Adipose tissue (tissue), 3 donors: ENCODE measurements around the gene RNF207. TPM values are rescaled to one million over a fixed set of nuclear protein-coding genes. Genes with fewer than 3 reads are reported as not detected.

Experiments used
- H3K27ac ChIP-seq: one replicate; pipeline ENCODE4 v1.5.1; 2013; ENCODE audit warnings: low read depth, low read length
- WGBS, 3 donors: extraction: QIAGEN DNeasy Blood & Tissue Kit; methylation state at CpG; one replicate each; pipeline ENCODE4 v1.1.7; 2013; 5-methylcytosine and 5-hydroxymethylcytosine counted together
- polyA plus RNA-seq, 3 donors: library from polyadenylated mRNA; stranded (reverse); fragments of 200-250 nt; gene quantifications; one replicate each; pipeline ENCODE4 v1.2.3, GENCODE V29; 2013
- donor health status: healthy with polysubstance abuse.
- donor health status: Bipolar disorder and iron deficiency.
- donor health status: healthy.

The RNF207 gene
- polyA plus RNA-seq, 3 donors = 7.5 to 13.7 (median 9.7) TPM

- WGBS, 3 donors = 80 to 87% (median 85%) methylated on average over 13 of the region's 13 CpGs
- H3K27ac ChIP-seq = no peak overlapping the region
These were observed 50.7 kb downstream of the RNF207 start for GRCh38 chr1:6256645-6257044.

DNA sequence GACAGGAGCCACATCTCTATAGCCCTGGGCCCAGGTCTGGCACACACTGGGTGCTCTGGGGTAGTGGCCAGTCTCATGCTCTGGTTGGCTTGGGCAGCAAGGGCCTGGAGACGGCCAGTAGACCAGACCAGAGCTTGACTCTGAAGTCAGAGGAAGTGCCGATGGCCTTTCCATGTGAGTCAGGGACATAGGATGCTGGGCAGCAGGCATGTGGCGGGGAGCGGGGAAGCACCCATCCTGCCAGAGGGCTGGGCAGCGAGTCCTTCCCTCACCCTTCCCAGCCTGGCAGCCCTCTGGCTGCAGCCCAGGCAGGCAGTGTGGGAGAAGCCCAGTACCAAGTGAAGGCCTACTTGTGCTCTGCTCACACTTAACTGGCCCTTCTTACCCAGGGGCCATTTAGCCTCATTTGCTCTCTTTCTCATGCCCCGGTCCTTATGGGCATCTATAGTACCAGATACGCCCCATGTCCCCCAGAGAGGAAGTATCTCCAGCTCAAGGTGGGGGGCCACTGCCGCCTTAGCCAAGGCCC is 51.7 kb downstream of the RNF207 start:
- no peak overlapping the region for H3K27ac ChIP-seq
- 77 to 93% (median 87%) methylated on average over 8 of the region's 8 CpGs for WGBS, 3 donors

- H3K27ac ChIP-seq = no peak overlapping the region
- 68 to 83% (median 79%) methylated on average over 10 of the region's 10 CpGs for WGBS, 3 donors
These were observed 52.8 kb downstream of the RNF207 start for GRCh38 chr1:6258675-6259074.

- 9 to 12% (median 9%) methylated on average over 36 to 46 of the region's 46 CpGs for WGBS, 3 donors
These were observed 53.8 kb downstream of the RNF207 start for GRCh38 chr1:6259491-6260362.

GRCh38 chr1:6260433-6260934 is 54.6 kb downstream of the RNF207 start:
- H3K27ac ChIP-seq = no peak overlapping the region
- WGBS, 3 donors = 0 to 1% (median 1%) methylated on average over 6 to 58 of the region's 61 CpGs

More at GRCh38 chr1:6259491-6260362, 53.8 kb downstream of the RNF207 start:
- H3K27ac ChIP-seq = no peak overlapping the region

GRCh38 chr1:6260961-6261614 is 55.2 kb downstream of the RNF207 start, which contains the start of gene GPR153:
TSS of gene GPR153 (minus strand) at chr1:6261098. CDS start at chr1:6254905, 6,193 bp downstream.
- no peak within 1 kb of the TSS for H3K27ac ChIP-seq
- 1 to 3% (median 2%) methylated on average over 37 to 71 of the region's 78 CpGs for WGBS, 3 donors

- 21 to 24% (median 22%) methylated on average over 14 to 15 of the region's 15 CpGs for WGBS, 3 donors
These were observed 55.7 kb downstream of the RNF207 start for GRCh38 chr1:6261615-6261995.

DNA sequence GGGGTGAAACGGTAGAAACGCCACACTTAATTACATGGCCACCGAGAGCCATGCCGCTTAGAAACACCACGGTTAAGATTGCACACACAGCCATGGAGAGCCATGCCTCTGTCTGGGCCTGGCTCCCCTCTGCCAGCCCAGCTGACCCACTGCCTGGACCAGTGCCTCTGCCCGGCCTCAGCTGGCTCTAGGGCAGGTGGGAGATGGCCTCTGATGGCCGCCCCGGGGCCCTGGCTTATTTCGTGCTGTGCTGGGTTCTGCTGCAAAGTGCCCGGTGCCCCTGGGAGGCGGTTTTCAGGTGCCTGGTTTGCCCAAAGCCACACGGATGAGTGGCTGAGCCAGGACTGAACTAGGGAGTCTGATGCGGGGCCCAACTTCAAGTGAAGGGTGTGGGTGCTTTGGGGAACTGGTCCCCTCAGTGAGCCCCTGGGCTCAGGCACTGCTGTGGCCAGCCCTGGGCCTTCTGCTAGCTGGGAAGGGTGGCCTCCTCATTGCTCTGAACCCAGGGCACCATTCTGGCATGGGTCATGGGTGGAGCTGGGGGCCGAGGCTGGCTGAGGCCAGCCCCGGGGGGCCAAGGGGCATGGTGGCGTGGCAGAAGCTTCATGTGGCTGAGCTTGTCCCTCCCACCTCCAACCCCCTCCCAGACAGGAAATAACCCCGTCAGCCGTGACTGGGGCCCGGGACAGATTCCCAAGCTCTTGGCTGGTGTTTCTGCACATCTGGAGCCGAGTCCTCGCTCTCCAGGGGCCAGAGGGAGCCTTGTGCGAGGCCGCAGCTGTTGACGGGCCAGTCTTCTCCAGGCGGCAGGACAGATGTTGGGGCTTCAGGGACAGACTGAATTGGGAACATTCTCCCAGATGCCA is 56.9 kb downstream of the RNF207 start:
- no peak overlapping the region for H3K27ac ChIP-seq
- 65 to 82% (median 72%) methylated on average over 24 to 25 of the region's 25 CpGs for WGBS, 3 donors

More at GRCh38 chr1:6261615-6261995, 55.7 kb downstream of the RNF207 start:
- no peak overlapping the region for H3K27ac ChIP-seq

- WGBS, 3 donors = 61 to 87% (median 68%) methylated on average over 7 of the region's 7 CpGs
- no peak overlapping the region for H3K27ac ChIP-seq
These were observed 57.8 kb downstream of the RNF207 start for GRCh38 chr1:6263716-6264115.

- 55 to 92% (median 92%) methylated on average over 15 of the region's 15 CpGs for WGBS, 3 donors
- no peak overlapping the region for H3K27ac ChIP-seq
These were observed 59.2 kb downstream of the RNF207 start for GRCh38 chr1:6265151-6265550.

GRCh38 chr1:6266641-6267040 is 60.7 kb downstream of the RNF207 start:
- H3K27ac ChIP-seq = no peak overlapping the region
- 88 to 94% (median 92%) methylated on average over 11 of the region's 11 CpGs for WGBS, 3 donors

GRCh38 chr1:6267686-6268322 is 61.9 kb downstream of the RNF207 start:
- no peak overlapping the region for H3K27ac ChIP-seq
- WGBS, 3 donors = 82 to 91% (median 89%) methylated on average over 12 of the region's 12 CpGs

- H3K27ac ChIP-seq = no peak overlapping the region
- WGBS, 3 donors = 83 to 87% (median 87%) methylated on average over 21 of the region's 21 CpGs
These were observed 62.5 kb downstream of the RNF207 start for GRCh38 chr1:6268415-6268814.

- H3K27ac ChIP-seq = no peak overlapping the region
- WGBS, 3 donors = 85 to 93% (median 87%) methylated on average over 14 of the region's 14 CpGs
These were observed 63.4 kb downstream of the RNF207 start for GRCh38 chr1:6269296-6269695.

DNA sequence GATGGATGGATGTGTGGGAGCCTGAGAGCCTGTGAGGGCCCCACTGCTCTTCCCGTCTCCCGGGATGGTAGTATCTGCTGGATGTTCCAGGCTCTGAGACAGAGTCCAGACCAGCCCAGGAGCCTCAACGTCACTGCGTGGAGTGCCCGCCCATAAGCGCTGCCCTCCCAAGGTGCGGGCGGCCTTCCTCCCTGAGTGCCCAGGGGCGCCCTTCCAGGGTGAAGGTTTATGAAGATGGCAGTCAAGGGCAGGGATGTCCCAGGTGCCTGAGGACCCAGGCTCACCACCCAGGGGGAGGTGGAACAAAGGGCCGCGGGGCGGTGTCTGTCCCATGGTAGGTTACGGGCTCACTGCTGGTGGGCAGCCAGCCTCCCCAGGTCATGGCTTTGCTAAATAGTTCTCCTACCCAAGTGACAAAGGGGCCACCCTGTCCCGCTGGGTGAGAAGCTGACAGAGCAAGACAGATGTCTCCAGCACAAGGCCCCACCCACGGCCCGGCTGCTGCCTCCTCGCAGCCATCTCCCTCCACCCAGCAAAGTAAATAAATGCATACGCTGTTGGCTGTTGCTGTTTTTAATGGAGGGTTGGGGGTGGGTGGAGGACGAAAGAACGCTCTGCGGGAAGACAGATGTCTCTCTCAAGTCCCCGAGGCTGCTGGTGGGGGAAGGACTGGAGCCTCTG is 63.9 kb downstream of the RNF207 start:
- no peak overlapping the region for H3K27ac ChIP-seq
- 85 to 86% (median 85%) methylated on average over 22 of the region's 22 CpGs for WGBS, 3 donors

GRCh38 chr1:6270401-6270800 is 64.5 kb downstream of the RNF207 start:
- WGBS, 3 donors = 72 to 80% (median 77%) methylated on average over 8 of the region's 8 CpGs

More at GRCh38 chr1:6270401-6270800, 64.5 kb downstream of the RNF207 start:
- H3K27ac ChIP-seq = no peak overlapping the region
